Activated T-cell treated with anti-CD3 and anti-CD28 coated beads, Interleukin-2, amount 50 U/mL, for 72 hours (primary cell): Measurements from ENCODE around the gene CD2AP. TPM values are rescaled to one million over a fixed set of nuclear protein-coding genes. Genes with fewer than 3 reads are reported as not detected.

Experiments
- total RNA-seq, 2 donors: library from RNA; stranded (reverse); gene quantifications; one replicate each; pipeline ENCODE4 v1.2.3, GENCODE V29; 2022

Gene CD2AP
- total RNA-seq, 2 donors from 2014 or later, result 29.3 to 29.5 TPM

Other genes with a start within 250 kb of the CD2AP start
- gene TNFRSF21, start 167.9 kb upstream of the CD2AP start, total RNA-seq, result 1 to 10 TPM; 4.3 to 5.8 TPM
- gene ADGRF4, start 220.8 kb downstream of the CD2AP start, total RNA-seq, result not detected